Karpas-422 (cell line): ENCODE data around the gene CLEC2A. TPM values are rescaled to one million over a fixed set of nuclear protein-coding genes. Genes with fewer than 3 reads are reported as not detected.

Experiments used
- total RNA-seq: library from RNA; depleted of rRNA; stranded (reverse); fragments of >200 nt; shearing (Covaris generic); gene quantifications from 2 replicates; pipeline ENCODE4 v1.2.3, GENCODE V29; 2014; ENCODE audit warnings: low replicate concordance; rRNA removed

The CLEC2A gene
- total RNA-seq, 1 experiment from 2014 or later: not detected

Other genes starting within 250 kb of the CLEC2A start
- 3.5 and 5.6 TPM in 2 replicates for gene CLECL1, start 199.3 kb downstream of the CLEC2A start, total RNA-seq
- gene CD69, start 171.5 kb downstream of the CLEC2A start, total RNA-seq: 0.22 and 0.34 TPM in 2 replicates
- gene KLRF1, start 104.9 kb downstream of the CLEC2A start, total RNA-seq: not detected in 2 replicates
- gene CLEC2B, start 63.0 kb downstream of the CLEC2A start, total RNA-seq: not detected in 2 replicates
- not detected in 2 replicates for gene KLRF2, start 50.9 kb downstream of the CLEC2A start, total RNA-seq
- gene CLEC12A, start 39.0 kb upstream of the CLEC2A start, total RNA-seq: not detected in 2 replicates
- gene CLEC1B, start 66.8 kb upstream of the CLEC2A start, total RNA-seq: not detected in 2 replicates
- not detected in 2 replicates for gene CLEC12B, start 78.3 kb upstream of the CLEC2A start, total RNA-seq
- gene CLEC9A, start 98.3 kb upstream of the CLEC2A start, total RNA-seq: not detected in 2 replicates
- gene CLEC1A, start 166.6 kb upstream of the CLEC2A start, total RNA-seq: not detected in 2 replicates
- gene CLEC7A, start 197.8 kb upstream of the CLEC2A start, total RNA-seq: not detected in 2 replicates
- not detected in 2 replicates for gene OLR1, start 239.8 kb upstream of the CLEC2A start, total RNA-seq
- gene TMEM52B, start 246.7 kb upstream of the CLEC2A start, total RNA-seq: not detected in 2 replicates